HepG2 (cell line): ENCODE measurements around the gene TMEM267. TPM values are rescaled to one million over a fixed set of nuclear protein-coding genes. Genes with fewer than 3 reads are reported as not detected.

Experiments
- CEBPZ ChIP-seq: IDR thresholded peaks from 2 replicates; pipeline ENCODE4 v1.6.1; 2012; ENCODE audit warnings: low read length, improper control_type of control experiment
- HNF1A ChIP-seq, 2 experiments: sonication (generic) in 1 of 2; formaldehyde crosslinking in 1 of 2; IDR thresholded peaks; 2 replicates each; pipeline versions ENCODE4 v1.4.0 to v1.6.1; 2016 to 2020; ENCODE audit warnings: borderline replicate concordance in 1 of 2, low read depth in 1 of 2, mild to moderate bottlenecking in 1 of 2, missing genetic modification reagents in 1 of 2
- KLF15 ChIP-seq: sonication (generic); formaldehyde crosslinking; IDR thresholded peaks from 2 replicates; pipeline ENCODE4 v1.8.1; 2023; ENCODE audit warnings: borderline replicate concordance, mild to moderate bottlenecking, inconsistent platforms, missing genetic modification reagents, mixed read lengths
- MIER2 ChIP-seq: IDR thresholded peaks from 2 replicates; pipeline ENCODE4 v1.6.1; 2016; ENCODE audit warnings: missing biosample characterization, missing genetic modification reagents
- MZF1 ChIP-seq: sonication (generic); formaldehyde crosslinking; IDR thresholded peaks from 2 replicates; pipeline ENCODE4 v1.8.1; 2023; ENCODE audit warnings: mild to moderate bottlenecking, missing genetic modification reagents, borderline replicate concordance
- NONO ChIP-seq, 2 experiments: fragments of 450-650 bp in 1 of 2; sonication (generic) in 1 of 2; formaldehyde crosslinking in 1 of 2; IDR thresholded peaks in 1 of 2; conservative IDR thresholded peaks in 1 of 2; 2 replicates each; pipeline versions ENCODE4 v1.6.1 to v1.8.0; 2017 to 2022; ENCODE audit warnings: mild to moderate bottlenecking in 1 of 2, missing genetic modification reagents in 1 of 2, moderate library complexity in 1 of 2
- ZNF253 ChIP-seq: sonication (generic); formaldehyde crosslinking; IDR thresholded peaks from 2 replicates; pipeline ENCODE4 v1.8.0; 2022; ENCODE audit warnings: mild to moderate bottlenecking, missing genetic modification reagents, borderline replicate concordance
- ZNF275 ChIP-seq: sonication (generic); formaldehyde crosslinking; IDR thresholded peaks from 2 replicates; pipeline ENCODE4 v1.8.0; 2022; ENCODE audit warnings: missing genetic modification reagents, mild to moderate bottlenecking, inconsistent platforms, borderline replicate concordance
- ZNF335 ChIP-seq: sonication (generic); formaldehyde crosslinking; IDR thresholded peaks from 2 replicates; pipeline ENCODE4 v1.4.0; 2020; ENCODE audit warnings: missing genetic modification reagents
- ZNF615 ChIP-seq: sonication (generic); formaldehyde crosslinking; IDR thresholded peaks from 2 replicates; pipeline ENCODE4 v1.5.0; 2020; ENCODE audit warnings: mild to moderate bottlenecking, missing genetic modification reagents, borderline replicate concordance
- ZNF773 ChIP-seq: sonication (generic); formaldehyde crosslinking; IDR thresholded peaks from 2 replicates; pipeline ENCODE4 v1.4.0; 2020; ENCODE audit warnings: missing genetic modification reagents, borderline replicate concordance
- ZSCAN31 ChIP-seq: sonication (generic); formaldehyde crosslinking; IDR thresholded peaks from 2 replicates; pipeline ENCODE4 v1.5.0; 2020; ENCODE audit warnings: low read depth, mild to moderate bottlenecking, missing genetic modification reagents
- polyA plus RNA-seq, 8 experiments: library from polyadenylated mRNA; depleted of rRNA in 3 of 8; stranded (reverse) in 7 of 8; unstranded in 1 of 8; fragments of >200 nt; fragmentation: Illumina TruSeq in 4 of 8; extraction: Trizol in 4 of 8; gene quantifications; 2 replicates each; pipeline versions ENCODE4 v1.2.1 to v1.2.3, GENCODE V29; 2011 to 2016; ENCODE audit warnings: low read depth in 4 of 8, missing spikeins in 1 of 8, mixed read lengths in 1 of 8; ENCODE audit not compliant: insufficient read depth in 1 of 8
- total RNA-seq, 5 experiments: library from RNA; depleted of rRNA; stranded (reverse); fragments of >200 nt; fragmentation: Illumina TruSeq; extraction: Trizol; gene quantifications; 2 replicates each; pipeline ENCODE4 v1.2.3, GENCODE V29; 2016; ENCODE audit warnings: low read depth in 1 of 5
- TF ChIP-seq, protein P1 (sequence below): IDR thresholded peaks from 2 replicates; pipeline ENCODE4 v1.6.1; 2016; ENCODE audit warnings: mild to moderate bottlenecking, missing biosample characterization, missing genetic modification reagents

TMEM267 gene
- total and polyA plus RNA-seq, 2 of the 13 experiments (the other 11 are each of a cell fraction or from before 2014, with no cell fraction given), result 8.9 to 12.6 TPM

- TF ChIP-seq HNF1A (IDR thresholded peaks at IDR 0.05; ENCODE audit: low read depth), result 0 out of 2 replicates have a peak, but pooled peaks have one; percentile 18
- TF ChIP-seq HNF1A (CRISPR knock-in tag; IDR thresholded peaks at IDR 0.05; ENCODE audit: borderline replicate concordance), result peak; percentile 74; the same call in 1 of the 2 replicates
- peak; percentile 67; the same call in 1 of the 2 replicates for TF ChIP-seq ZNF335
- TF ChIP-seq, protein P1, sequence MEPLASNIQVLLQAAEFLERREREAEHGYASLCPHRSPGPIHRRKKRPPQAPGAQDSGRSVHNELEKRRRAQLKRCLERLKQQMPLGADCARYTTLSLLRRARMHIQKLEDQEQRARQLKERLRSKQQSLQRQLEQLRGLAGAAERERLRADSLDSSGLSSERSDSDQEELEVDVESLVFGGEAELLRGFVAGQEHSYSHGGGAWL, result no peak
- TF ChIP-seq MIER2 (CRISPR knock-in tag), result peak; percentile 87
- TF ChIP-seq NONO (IDR thresholded peaks at IDR 0.05), result no peak
- peak; percentile 74 for TF ChIP-seq NONO (CRISPR knock-in tag; conservative IDR thresholded peaks at IDR 0.05)
- no peak for TF ChIP-seq ZNF253
- TF ChIP-seq ZNF615, result no peak
- TF ChIP-seq KLF15, result no peak
- no peak for TF ChIP-seq ZNF773
- no peak; the same call in 1 of the 2 replicates for TF ChIP-seq ZNF275
- TF ChIP-seq MZF1, result no peak
- no peak for TF ChIP-seq CEBPZ
- no peak for TF ChIP-seq ZSCAN31
- TF ChIP-seq, all 625 proteins: peak for 242
Measured at GRCh38 chr5:43432486-43433375, 50.9 kb downstream of the TMEM267 start (continued).
